Activated T-helper 1 cell treated with anti-CD3 and anti-CD28 coated beads, Interleukin-12 subunit alpha, Interleukin-12 subunit beta, Interleukin-2, Interleukin-4 antibody, amounts not matched to agents 30 ng/mL and 10 ng/mL and 1 ng/mL, durations not matched to agents 14 hours and 24 hours and 36 hours (primary cell): ENCODE data around the gene SV2C. TPM values are rescaled to one million over a fixed set of nuclear protein-coding genes. Genes with fewer than 3 reads are reported as not detected.

Experiments used
- DNase-seq: peaks from one replicate; pipeline ENCODE4 v3.0.0; 2021; ENCODE audit warnings: low spot score
- H3K27ac Mint-ChIP-seq: one replicate; pipeline ENCODE4 v1.8.0; 2021; ENCODE audit warnings: mild to moderate bottlenecking, mixed read lengths
- H3K27me3 Mint-ChIP-seq: one replicate; pipeline ENCODE4 v1.8.0; 2022; ENCODE audit warnings: mild to moderate bottlenecking, moderate library complexity, mixed read lengths; ENCODE audit not compliant: insufficient read depth
- H3K36me3 Mint-ChIP-seq: one replicate; pipeline ENCODE4 v1.8.0; 2021; ENCODE audit warnings: low read depth, mixed read lengths
- H3K4me1 Mint-ChIP-seq: one replicate; pipeline ENCODE4 v1.8.0; 2021; ENCODE audit warnings: low read depth, mixed read lengths
- H3K4me3 Mint-ChIP-seq: one replicate; pipeline ENCODE4 v1.8.0; 2021; ENCODE audit warnings: mild to moderate bottlenecking, moderate library complexity, mixed read lengths
- H3K9me3 Mint-ChIP-seq: one replicate; pipeline ENCODE4 v1.8.0; 2021; ENCODE audit warnings: mixed read lengths
- intact Hi-C: fragments of 100-400 bp; cut with micrococcal nuclease; formaldehyde crosslinking; loops from one replicate; pipeline ENCODE4 v1.15.1; 2024
- total RNA-seq: library from RNA; stranded (reverse); gene quantifications from 2 replicates; pipeline ENCODE4 v1.2.3, GENCODE V29; 2022

The SV2C gene
- total RNA-seq, 1 donor from 2014 or later, result 0.05 TPM

- H3K36me3 Mint-ChIP-seq, result no peaks in the 10 kb centered on the region
- no peaks in the 10 kb centered on the region for H3K4me1 Mint-ChIP-seq
- DNase-seq, result no peak
- no peak overlapping the region for H3K27ac Mint-ChIP-seq
- peaks cover 20% of the 10 kb centered on the region for H3K27me3 Mint-ChIP-seq
- no peaks in the 10 kb centered on the region for H3K9me3 Mint-ChIP-seq
- H3K4me3 Mint-ChIP-seq, result no peak overlapping the region
- intact Hi-C loops, result no loop called here
Observed at GRCh38 chr5:76152161-76152560, 69.0 kb downstream of the SV2C start.

- Mint-ChIP-seq H3K4me3 (no peak overlapping the region), H3K9me3 (no peaks in the 10 kb centered on the region), H3K4me1 (no peaks in the 10 kb centered on the region), H3K36me3 (no peaks in the 10 kb centered on the region), H3K27me3 (peaks cover 23% of the 10 kb centered on the region), H3K27ac (no peak overlapping the region)
- intact Hi-C loops, result no loop called here
- DNase-seq, result no peak
Observed at GRCh38 chr5:76152700-76153099, 69.5 kb downstream of the SV2C start.

GRCh38 chr5:76153271-76153670 lies 70.1 kb downstream of the SV2C start:
- Mint-ChIP-seq H3K36me3 (no peaks in the 10 kb centered on the region), H3K27ac (no peak overlapping the region), H3K9me3 (no peaks in the 10 kb centered on the region), H3K4me1 (no peaks in the 10 kb centered on the region), H3K27me3 (peaks cover 23% of the 10 kb centered on the region), H3K4me3 (no peak overlapping the region)
- intact Hi-C loops, result no loop called here
- no peak for DNase-seq

DNA sequence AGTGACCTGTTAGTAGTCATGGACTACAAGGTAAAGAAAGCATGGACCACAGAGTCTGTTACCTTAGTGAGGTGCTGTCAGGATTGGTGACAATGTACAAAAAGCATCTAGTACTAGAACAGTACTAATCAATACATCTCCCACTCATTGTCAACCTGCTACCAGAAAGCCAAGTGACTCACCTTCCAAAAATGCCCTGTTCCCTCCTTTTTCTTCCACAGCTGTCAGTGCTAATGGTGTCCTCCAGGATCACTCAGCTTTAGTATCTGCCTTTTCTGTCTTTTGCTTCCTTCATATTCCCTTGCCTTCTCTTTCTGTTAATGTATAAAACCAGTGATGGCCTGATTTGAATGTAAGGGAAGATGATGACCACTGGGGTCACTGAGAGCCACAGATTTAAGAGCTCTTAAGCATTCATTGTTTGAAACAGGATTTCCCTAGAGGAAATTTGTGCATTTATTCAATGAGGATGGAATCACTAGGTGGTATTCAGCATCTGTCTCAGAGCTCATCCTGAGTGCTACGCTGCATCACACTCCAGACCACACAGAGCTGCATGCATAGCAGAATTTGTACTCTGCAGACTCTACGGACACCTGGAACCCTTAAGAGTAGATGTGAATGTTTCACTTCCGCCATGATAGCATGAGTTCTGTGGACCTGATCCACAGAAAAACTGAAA lies 71.0 kb downstream of the SV2C start:
- Mint-ChIP-seq H3K4me1 (no peaks in the 10 kb centered on the region), H3K4me3 (no peak overlapping the region), H3K27ac (no peak overlapping the region), H3K9me3 (no peaks in the 10 kb centered on the region), H3K36me3 (no peaks in the 10 kb centered on the region), H3K27me3 (peaks cover 26% of the 10 kb centered on the region)
- intact Hi-C loops, result no loop called here
- no peak for DNase-seq

DNA sequence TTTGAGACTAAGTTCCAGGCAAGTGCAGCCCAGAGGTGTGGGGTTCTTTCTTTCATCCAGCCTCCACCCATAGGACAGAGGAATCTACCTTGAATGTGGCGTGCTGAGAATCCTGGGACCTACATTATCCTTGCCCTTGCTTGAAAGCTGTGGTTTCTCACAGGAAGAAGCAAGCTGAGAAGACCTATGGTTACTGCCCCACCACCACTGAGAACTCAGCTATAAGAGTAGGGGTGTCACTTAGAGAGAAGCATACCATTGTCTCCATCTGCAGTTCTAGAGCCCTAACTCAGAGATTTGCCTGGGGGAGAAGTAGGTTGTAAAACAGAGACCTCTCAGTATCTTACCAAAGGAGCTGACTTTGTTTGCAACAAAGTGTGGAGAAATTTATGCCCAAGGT lies 72.4 kb downstream of the SV2C start:
- H3K27ac Mint-ChIP-seq, result no peak overlapping the region
- no peaks in the 10 kb centered on the region for H3K4me1 Mint-ChIP-seq
- no peak for DNase-seq
- no peaks in the 10 kb centered on the region for H3K36me3 Mint-ChIP-seq
- peaks cover 30% of the 10 kb centered on the region for H3K27me3 Mint-ChIP-seq
- H3K4me3 Mint-ChIP-seq, result no peak overlapping the region
- intact Hi-C loops, result no loop called here
- H3K9me3 Mint-ChIP-seq, result no peaks in the 10 kb centered on the region

GRCh38 chr5:76162335-76162734 lies 79.2 kb downstream of the SV2C start:
- H3K36me3 Mint-ChIP-seq, result no peaks in the 10 kb centered on the region
- H3K4me3 Mint-ChIP-seq, result no peak overlapping the region
- peaks cover 3% of the 10 kb centered on the region for H3K9me3 Mint-ChIP-seq
- peaks cover 3% of the 10 kb centered on the region for H3K4me1 Mint-ChIP-seq
- intact Hi-C loops, result no loop called here
- no peak overlapping the region for H3K27ac Mint-ChIP-seq
- DNase-seq, result no peak
- peaks cover 27% of the 10 kb centered on the region for H3K27me3 Mint-ChIP-seq

DNA sequence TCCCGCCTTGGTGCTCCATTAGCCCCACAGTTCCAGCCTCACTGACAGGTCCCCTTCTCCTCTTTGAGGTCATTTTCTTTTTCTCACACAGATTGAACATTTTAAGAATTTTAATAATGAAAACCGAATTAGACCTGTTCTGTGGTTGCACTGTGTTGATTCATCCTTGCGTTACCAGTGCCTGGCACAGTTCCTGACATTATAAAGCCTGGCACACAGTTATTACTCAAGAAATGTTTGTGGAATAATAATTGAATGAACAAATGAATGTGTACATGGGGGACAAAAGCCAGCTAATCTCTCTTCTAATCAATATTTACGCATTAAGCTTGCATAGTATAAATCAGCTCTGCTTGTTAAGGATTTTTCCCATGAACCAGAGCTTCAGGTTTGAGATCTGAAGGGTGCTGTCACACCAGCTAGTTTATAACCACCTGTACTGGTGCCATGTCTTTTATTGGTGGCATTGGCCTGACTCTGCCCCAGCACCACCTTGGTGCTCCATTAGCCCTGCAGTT lies 80.0 kb downstream of the SV2C start:
- Mint-ChIP-seq H3K27ac (no peak overlapping the region), H3K4me3 (no peak overlapping the region), H3K36me3 (no peaks in the 10 kb centered on the region), H3K27me3 (peaks cover 26% of the 10 kb centered on the region), H3K4me1 (peaks cover 5% of the 10 kb centered on the region), H3K9me3 (peaks cover 3% of the 10 kb centered on the region)
- intact Hi-C loops, result no loop called here
- no peak for DNase-seq

- H3K36me3 Mint-ChIP-seq, result no peaks in the 10 kb centered on the region
Observed at GRCh38 chr5:76165029-76165428, 81.8 kb downstream of the SV2C start.

GRCh38 chr5:76165711-76166374 lies 82.7 kb downstream of the SV2C start:
- H3K27ac Mint-ChIP-seq, result no peak overlapping the region
- peaks cover 27% of the 10 kb centered on the region for H3K27me3 Mint-ChIP-seq
- H3K4me1 Mint-ChIP-seq, result peaks cover 5% of the 10 kb centered on the region
- intact Hi-C loops, result no loop called here
- no peak overlapping the region for H3K4me3 Mint-ChIP-seq
- DNase-seq, result no peak
- no peaks in the 10 kb centered on the region for H3K36me3 Mint-ChIP-seq
- H3K9me3 Mint-ChIP-seq, result peaks cover 3% of the 10 kb centered on the region

More at GRCh38 chr5:76165029-76165428, 81.8 kb downstream of the SV2C start:
- DNase-seq, result no peak
- Mint-ChIP-seq H3K9me3 (peaks cover 3% of the 10 kb centered on the region), H3K27ac (no peak overlapping the region), H3K4me1 (peaks cover 5% of the 10 kb centered on the region), H3K27me3 (peaks cover 27% of the 10 kb centered on the region), H3K4me3 (no peak overlapping the region)
- intact Hi-C loops, result no loop called here

- Mint-ChIP-seq H3K4me3 (no peak overlapping the region), H3K36me3 (no peaks in the 10 kb centered on the region), H3K27me3 (peaks cover 21% of the 10 kb centered on the region), H3K9me3 (peaks cover 3% of the 10 kb centered on the region), H3K27ac (no peak overlapping the region), H3K4me1 (peaks cover 5% of the 10 kb centered on the region)
- intact Hi-C loops, result no loop called here
- no peak for DNase-seq
Observed at GRCh38 chr5:76166886-76167576, 83.8 kb downstream of the SV2C start.

DNA sequence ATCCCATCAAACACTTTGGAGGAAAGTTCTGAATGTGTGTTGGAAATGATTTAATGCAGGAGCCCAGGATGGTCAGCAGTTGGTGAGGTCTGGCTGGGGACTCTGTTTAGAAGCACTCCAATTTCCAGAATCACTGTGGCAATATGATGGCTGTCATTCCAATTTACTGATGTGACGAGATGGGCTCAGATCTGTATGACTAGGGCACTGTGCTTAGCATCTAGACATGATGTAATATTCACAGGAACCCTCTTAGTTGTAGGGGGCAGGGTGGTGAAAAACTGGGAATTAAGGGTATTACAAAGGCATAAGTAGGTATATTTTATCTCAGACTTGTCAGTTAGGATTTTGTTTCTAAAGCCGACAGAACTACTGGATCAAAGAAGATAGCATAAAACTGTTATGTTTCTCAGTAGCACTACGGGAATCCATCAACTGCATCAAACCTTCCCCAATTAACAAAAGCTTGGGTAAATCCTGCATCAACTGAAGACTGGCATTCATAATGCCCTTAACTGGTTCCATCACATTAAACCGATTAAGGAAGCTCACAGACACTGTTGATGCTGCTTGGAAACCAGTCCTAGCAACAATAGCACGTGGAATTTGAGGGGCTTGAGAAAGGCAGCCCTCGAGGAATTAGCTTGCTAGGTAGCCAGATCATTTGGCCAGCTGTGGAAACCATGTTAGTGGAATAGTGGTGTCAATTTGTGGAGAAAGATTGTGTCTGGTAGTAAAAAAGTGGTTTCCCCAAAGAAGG lies 86.1 kb downstream of the SV2C start:
- Mint-ChIP-seq H3K9me3 (peaks cover 3% of the 10 kb centered on the region), H3K27me3 (peaks cover 20% of the 10 kb centered on the region), H3K27ac (no peak overlapping the region), H3K4me3 (no peak overlapping the region), H3K4me1 (peaks cover 5% of the 10 kb centered on the region), H3K36me3 (no peaks in the 10 kb centered on the region)
- intact Hi-C loops, result no loop called here
- DNase-seq, result no peak

DNA sequence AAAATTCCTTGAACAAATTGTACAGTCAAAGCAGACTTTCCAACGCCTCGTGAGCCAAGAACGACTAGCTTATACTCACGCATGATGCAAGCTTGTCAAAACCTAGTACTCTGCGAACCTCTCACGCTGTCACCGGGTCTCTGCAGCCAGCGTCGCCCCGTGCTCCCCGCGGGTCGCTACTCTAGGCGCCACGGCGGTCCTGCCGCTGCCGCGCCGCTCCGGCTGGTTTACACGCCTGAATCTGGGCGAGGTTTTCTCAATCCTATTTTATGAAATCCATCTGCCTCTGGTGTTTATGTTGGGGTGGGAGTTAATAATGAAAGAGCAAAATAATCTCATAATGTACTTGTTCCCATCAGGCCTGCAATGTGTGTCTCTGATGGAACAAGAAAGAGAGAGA lies 90.9 kb downstream of the SV2C start:
- H3K4me3 Mint-ChIP-seq, result no peak overlapping the region
- intact Hi-C loops, result loop anchor here (2.0 kb wide), 1 partner anchor 99 kb away; no protein-coding TSS in a partner anchor
- peaks cover 22% of the 10 kb centered on the region for H3K4me1 Mint-ChIP-seq
- H3K27me3 Mint-ChIP-seq, result peaks cover 9% of the 10 kb centered on the region
- no peak for DNase-seq
- H3K27ac Mint-ChIP-seq, result no peak overlapping the region
- H3K9me3 Mint-ChIP-seq, result no peaks in the 10 kb centered on the region
- no peaks in the 10 kb centered on the region for H3K36me3 Mint-ChIP-seq
